Activated CD4-positive, alpha-beta T cell treated with anti-CD3 and anti-CD28 coated beads for 36 hours (primary cell): ENCODE results near the gene IPO11. TPM values are rescaled to one million over a fixed set of nuclear protein-coding genes. Genes with fewer than 3 reads are reported as not detected.

Experiments used
- ATAC-seq: fragments of 200-7000 bp; cut with Tn5 transposase; one replicate; pipeline ENCODE4 v1.10.0; 2021; ENCODE audit warnings: mild to moderate bottlenecking, moderate library complexity
- CTCF ChIA-PET: fragments of 350-600 bp; sonication (Branson Sonifier 250); formaldehyde crosslinking; loops from one replicate; lab custom pipeline; 2021; ENCODE audit warnings: antibody characterized with exemption; lab: Charles Lee
- POLR2A ChIA-PET: fragments of 350-600 bp; sonication (Branson Sonifier 250); formaldehyde crosslinking; loops from one replicate; lab custom pipeline; 2021; ENCODE audit warnings: antibody characterized with exemption, inconsistent platforms; lab: Charles Lee
- DNase-seq: peaks from one replicate; pipeline ENCODE4 v3.0.0-alpha.2; 2020
- H3K27ac Mint-ChIP-seq: one replicate; pipeline ENCODE4 v1.8.0; 2021; ENCODE audit warnings: mixed read lengths
- H3K27me3 Mint-ChIP-seq: one replicate; pipeline ENCODE4 v1.8.0; 2021; ENCODE audit warnings: mixed read lengths
- H3K36me3 Mint-ChIP-seq: one replicate; pipeline ENCODE4 v1.8.0; 2021; ENCODE audit warnings: low read depth, mixed read lengths
- H3K4me1 Mint-ChIP-seq: one replicate; pipeline ENCODE4 v1.8.0; 2021; ENCODE audit warnings: mixed read lengths
- H3K4me3 Mint-ChIP-seq: one replicate; pipeline ENCODE4 v1.8.0; 2021; ENCODE audit warnings: mild to moderate bottlenecking, moderate library complexity, mixed read lengths
- H3K9me3 Mint-ChIP-seq: one replicate; pipeline ENCODE4 v1.8.0; 2021; ENCODE audit warnings: low read depth, mixed read lengths
- intact Hi-C, 2 experiments: fragments of 100-400 bp; cut with DNase I in 1 of 2; cut with micrococcal nuclease in 1 of 2; formaldehyde crosslinking; loops; one replicate each; pipeline versions ENCODE4 v1.14.2 to v1.15.1; 2022 to 2024; cut with DNase I, micrococcal nuclease
- total RNA-seq, 2 experiments: library from RNA; stranded (reverse); gene quantifications; one replicate each; pipeline ENCODE4 v1.2.3, GENCODE V29; 2021

Gene IPO11
- total RNA-seq, 2 experiments from 2014 or later = 57.2 to 69.9 TPM

DNA sequence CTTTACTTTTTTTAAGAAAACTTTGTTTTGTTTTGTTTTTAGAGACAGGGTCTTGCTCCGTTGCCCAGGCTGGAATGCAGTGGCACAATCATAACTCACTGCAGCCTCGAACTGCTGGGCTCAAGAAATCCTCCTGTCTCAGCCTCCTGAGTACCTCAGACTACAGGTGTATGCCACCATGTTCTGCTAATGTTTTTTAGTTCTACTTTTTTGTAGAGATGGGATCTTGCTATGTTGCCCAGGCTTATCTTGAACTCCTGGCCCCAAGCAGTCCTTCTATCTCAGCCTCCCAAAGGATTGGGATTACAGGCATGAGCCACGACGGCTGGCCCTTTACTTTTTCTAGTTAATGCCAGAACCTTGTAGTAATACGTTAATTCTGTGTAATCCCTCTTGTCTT is 36.0 kb downstream of the IPO11 start:
- peaks cover 19% of the 10 kb centered on the region for H3K36me3 Mint-ChIP-seq
- no peaks in the 10 kb centered on the region for H3K27me3 Mint-ChIP-seq
- intact Hi-C loops = no loop called here
- no peaks in the 10 kb centered on the region for H3K4me1 Mint-ChIP-seq
- ChIA-PET CTCF (no interaction called here), POLR2A (interaction anchor here (0.7 kb wide), 1 partner anchor 581 kb away, joined by 3 read pairs; no protein-coding TSS in a partner anchor)
- H3K27ac Mint-ChIP-seq = no peak overlapping the region
- ATAC-seq (no peak), DNase-seq (no peak)
- H3K4me3 Mint-ChIP-seq = no peak overlapping the region
- H3K9me3 Mint-ChIP-seq = no peaks in the 10 kb centered on the region

GRCh38 chr5:62450259-62450658 is 37.7 kb downstream of the IPO11 start:
- DNase-seq = no peak
- Mint-ChIP-seq H3K9me3 (no peaks in the 10 kb centered on the region), H3K4me3 (no peak overlapping the region), H3K27ac (no peak overlapping the region), H3K36me3 (peaks cover 19% of the 10 kb centered on the region), H3K4me1 (no peaks in the 10 kb centered on the region), H3K27me3 (no peaks in the 10 kb centered on the region)
- intact Hi-C loops = no loop called here
- POLR2A ChIA-PET = no interaction called here
- no peak for ATAC-seq
- CTCF ChIA-PET = interaction anchor here (0.9 to 2.5 kb wide), 6 partner anchors 10 to 24 kb away, joined by 3 to 14 read pairs (median 4); no protein-coding TSS in a partner anchor

DNA sequence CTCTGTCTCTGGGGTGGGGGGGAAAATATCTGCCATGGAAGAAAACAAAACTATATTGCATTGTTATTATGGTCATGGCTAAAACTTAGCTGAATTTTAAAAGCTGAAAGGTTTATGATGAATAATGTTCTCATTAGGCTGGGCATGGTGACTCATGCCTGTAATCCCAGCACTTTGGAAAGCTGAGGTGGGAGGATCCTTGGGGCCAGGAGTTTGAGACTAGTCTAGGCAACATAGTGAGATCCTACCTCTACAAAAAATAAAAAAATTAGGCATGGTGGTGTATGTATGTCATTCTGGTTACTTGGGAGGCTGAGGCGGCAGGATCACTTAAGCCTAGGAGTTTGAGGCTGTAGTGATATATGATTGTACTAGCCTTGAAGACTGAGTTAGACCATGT is 44.5 kb downstream of the IPO11 start:
- ATAC-seq = no peak
- ChIA-PET POLR2A (no interaction called here), CTCF (no interaction called here)
- H3K36me3 Mint-ChIP-seq = peaks cover 7% of the 10 kb centered on the region
- intact Hi-C loops = no loop called here
- no peaks in the 10 kb centered on the region for H3K4me1 Mint-ChIP-seq
- no peak overlapping the region for H3K27ac Mint-ChIP-seq
- DNase-seq = no peak
- H3K4me3 Mint-ChIP-seq = no peak overlapping the region
- no peaks in the 10 kb centered on the region for H3K9me3 Mint-ChIP-seq
- no peaks in the 10 kb centered on the region for H3K27me3 Mint-ChIP-seq

DNA sequence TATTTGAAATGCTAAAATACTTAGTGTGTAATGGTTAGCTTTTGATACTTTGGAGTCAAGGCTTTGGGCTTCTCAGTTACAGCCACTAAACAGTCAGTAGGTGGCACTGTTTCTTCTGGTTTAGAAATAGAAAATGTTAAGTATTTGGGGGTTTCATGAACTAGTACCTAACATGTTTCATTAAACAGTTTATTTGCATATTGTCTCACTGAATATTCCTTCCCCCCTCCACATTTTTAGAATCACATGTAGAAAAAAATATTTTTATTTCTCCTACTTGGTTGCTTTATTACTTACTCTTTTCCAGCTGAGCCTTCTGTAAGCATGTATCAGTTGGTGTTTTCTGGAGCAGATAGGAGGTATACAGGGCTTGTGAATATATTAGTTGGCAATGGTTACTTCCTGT is 48.0 kb downstream of the IPO11 start:
- Mint-ChIP-seq H3K27ac (no peak overlapping the region), H3K9me3 (no peaks in the 10 kb centered on the region), H3K36me3 (peaks cover 1% of the 10 kb centered on the region), H3K4me3 (no peak overlapping the region), H3K4me1 (no peaks in the 10 kb centered on the region), H3K27me3 (no peaks in the 10 kb centered on the region)
- ATAC-seq (peak; percentile 61), DNase-seq (no peak)
- ChIA-PET CTCF (interaction anchor here (0.6 to 2.8 kb wide), 30 partner anchors 9 to 318 kb away, joined by 3 to 14 read pairs (median 4); no protein-coding TSS in a partner anchor), POLR2A (interaction anchor here (0.6 kb wide), 1 partner anchor 283 kb away, joined by 3 read pairs; no protein-coding TSS in a partner anchor)
- intact Hi-C loops = loop anchor here (1.0 kb wide), 2 partner anchors 318 to 319 kb away; no protein-coding TSS in a partner anchor

- POLR2A ChIA-PET = no interaction called here
- no peaks in the 10 kb centered on the region for H3K9me3 Mint-ChIP-seq
- intact Hi-C loops = no loop called here
These were observed 49.0 kb downstream of the IPO11 start for GRCh38 chr5:62461561-62461960.

GRCh38 chr5:62465985-62466925 is 53.7 kb downstream of the IPO11 start:
- no peak for DNase-seq
- intact Hi-C loops = no loop called here
- ChIA-PET CTCF (interaction anchor here (1.0 to 2.7 kb wide), 6 partner anchors 10 to 313 kb away, joined by 3 to 11 read pairs (median 4); no protein-coding TSS in a partner anchor), POLR2A (no interaction called here)
- Mint-ChIP-seq H3K4me1 (no peaks in the 10 kb centered on the region), H3K27ac (no peak overlapping the region), H3K27me3 (no peaks in the 10 kb centered on the region), H3K9me3 (no peaks in the 10 kb centered on the region), H3K4me3 (no peak overlapping the region), H3K36me3 (peaks cover 17% of the 10 kb centered on the region)
- ATAC-seq = no peak

More at GRCh38 chr5:62461561-62461960, 49.0 kb downstream of the IPO11 start:
- H3K27ac Mint-ChIP-seq = no peak overlapping the region
- DNase-seq (no peak), ATAC-seq (no peak)
- no peaks in the 10 kb centered on the region for H3K27me3 Mint-ChIP-seq
- CTCF ChIA-PET = interaction anchor here (2.0 to 2.8 kb wide), 3 partner anchors 8 to 317 kb away, joined by 4 to 11 read pairs (median 8); no protein-coding TSS in a partner anchor
- no peaks in the 10 kb centered on the region for H3K4me1 Mint-ChIP-seq
- H3K36me3 Mint-ChIP-seq = peaks cover 1% of the 10 kb centered on the region
- no peak overlapping the region for H3K4me3 Mint-ChIP-seq

- H3K27me3 Mint-ChIP-seq = no peaks in the 10 kb centered on the region
- H3K4me3 Mint-ChIP-seq = no peak overlapping the region
- DNase-seq = no peak
- ATAC-seq = no peak
- peak overlapping the region; percentile 34 for H3K27ac Mint-ChIP-seq
- no peaks in the 10 kb centered on the region for H3K9me3 Mint-ChIP-seq
- H3K4me1 Mint-ChIP-seq = peaks cover 2% of the 10 kb centered on the region
- peaks cover 20% of the 10 kb centered on the region for H3K36me3 Mint-ChIP-seq
- intact Hi-C loops = no loop called here
- ChIA-PET CTCF (interaction anchor here (1.1 to 1.5 kb wide), 2 partner anchors 13 to 14 kb away, joined by 3 to 7 read pairs; no protein-coding TSS in a partner anchor), POLR2A (interaction anchor here (0.5 kb wide), 1 partner anchor 9 kb away, joined by 5 read pairs; no protein-coding TSS in a partner anchor)
These were observed 60.6 kb downstream of the IPO11 start for GRCh38 chr5:62473209-62473608.

DNA sequence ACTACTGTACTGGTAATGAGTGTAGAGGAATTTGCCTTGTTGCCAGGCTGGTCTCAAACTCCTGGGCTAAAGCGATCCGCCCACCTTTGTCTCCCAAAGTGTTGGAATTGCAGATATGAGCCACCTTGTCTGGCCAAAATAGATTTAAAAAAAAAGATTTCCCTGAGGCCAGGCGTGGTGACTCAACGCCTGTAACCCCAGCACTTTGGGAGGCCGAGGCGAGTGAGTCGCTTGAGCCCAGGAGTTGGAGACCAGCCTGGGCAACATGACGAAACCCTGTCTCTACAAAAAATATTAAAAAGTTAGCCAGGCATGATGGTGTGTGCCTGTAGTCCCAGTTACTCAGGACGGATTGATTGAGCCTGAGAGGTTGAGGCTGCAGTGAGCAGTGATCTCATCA is 62.5 kb downstream of the IPO11 start:
- Mint-ChIP-seq H3K27ac (no peak overlapping the region), H3K4me3 (no peak overlapping the region), H3K9me3 (peaks cover 2% of the 10 kb centered on the region), H3K4me1 (peaks cover 2% of the 10 kb centered on the region), H3K27me3 (no peaks in the 10 kb centered on the region), H3K36me3 (peaks cover 22% of the 10 kb centered on the region)
- ChIA-PET POLR2A (no interaction called here), CTCF (interaction anchor here (1.3 kb wide), 1 partner anchor 24 kb away, joined by 4 read pairs; no protein-coding TSS in a partner anchor)
- ATAC-seq = no peak
- intact Hi-C loops = no loop called here
- DNase-seq = no peak

DNA sequence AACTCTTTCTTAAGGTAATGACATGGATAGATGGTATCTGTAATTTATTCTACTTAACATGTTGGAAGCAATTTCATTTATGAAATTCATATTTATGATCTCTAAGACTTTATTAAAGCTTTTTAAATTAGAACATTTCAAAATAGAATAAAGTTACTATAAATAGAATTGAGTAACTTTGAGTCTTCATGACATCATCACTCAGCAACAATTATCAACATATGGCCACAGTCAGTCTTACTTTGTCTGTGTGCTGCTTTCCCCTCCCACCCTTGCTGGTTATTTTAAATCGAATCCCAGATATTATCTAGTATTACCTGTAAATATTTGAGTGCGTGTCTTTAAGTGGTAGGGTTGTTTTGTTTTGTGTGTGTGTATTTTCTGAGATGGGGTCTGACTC is 65.2 kb downstream of the IPO11 start:
- intact Hi-C loops = no loop called here
- H3K27me3 Mint-ChIP-seq = no peaks in the 10 kb centered on the region
- H3K27ac Mint-ChIP-seq = no peak overlapping the region
- peaks cover 35% of the 10 kb centered on the region for H3K36me3 Mint-ChIP-seq
- ChIA-PET CTCF (interaction anchor here (0.6 to 2.4 kb wide), 5 partner anchors 9 to 34 kb away, joined by 3 to 11 read pairs (median 3); no protein-coding TSS in a partner anchor), POLR2A (no interaction called here)
- peaks cover 2% of the 10 kb centered on the region for H3K4me1 Mint-ChIP-seq
- DNase-seq (no peak), ATAC-seq (no peak)
- peaks cover 2% of the 10 kb centered on the region for H3K9me3 Mint-ChIP-seq
- no peak overlapping the region for H3K4me3 Mint-ChIP-seq

DNA sequence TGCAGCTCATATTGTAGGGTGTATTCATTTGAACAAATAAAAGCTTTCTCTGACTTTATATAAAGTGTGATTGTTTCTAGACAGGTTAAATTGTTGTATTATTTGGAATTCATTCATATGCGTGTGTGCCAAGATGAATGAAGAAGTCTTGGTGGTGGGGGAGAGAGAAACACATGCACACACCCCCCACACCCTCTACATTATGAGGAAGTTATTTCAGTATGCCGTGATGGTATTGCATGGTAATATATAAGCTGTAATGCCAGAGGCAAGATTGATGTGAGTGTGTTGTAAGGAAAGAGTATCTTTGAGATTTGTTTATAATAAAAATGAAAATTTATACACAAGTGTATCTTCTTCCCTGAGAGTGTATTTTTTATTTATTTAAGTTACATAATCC is 71.0 kb downstream of the IPO11 start:
- CTCF ChIA-PET = interaction anchor here (0.6 to 2.6 kb wide), 4 partner anchors 13 to 259 kb away, joined by 3 to 6 read pairs (median 4); no protein-coding TSS in a partner anchor

DNA sequence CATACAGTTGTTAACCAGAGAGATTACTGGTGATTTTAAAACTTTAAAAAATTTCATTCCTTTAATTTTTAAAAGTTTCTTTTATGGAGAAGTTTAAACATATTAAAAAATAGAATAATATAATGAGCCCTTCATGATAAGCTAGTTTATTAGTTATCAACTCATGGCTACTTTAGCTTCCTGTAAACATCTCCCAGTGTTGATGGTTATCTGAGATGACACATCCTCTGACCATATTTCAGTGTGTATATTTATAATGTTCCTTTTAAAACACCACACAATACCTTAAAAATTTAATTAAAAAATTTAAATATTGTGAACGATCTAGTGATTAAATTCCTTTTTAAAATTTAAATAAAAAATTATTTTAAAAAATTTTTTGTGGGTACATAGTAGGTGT is 74.1 kb downstream of the IPO11 start:
- intact Hi-C loops = no loop called here
- no peak overlapping the region for H3K27ac Mint-ChIP-seq
- CTCF ChIA-PET = interaction anchor here (0.8 to 1.1 kb wide), 2 partner anchors 9 to 26 kb away, joined by 4 read pairs; no protein-coding TSS in a partner anchor

More for the DNA sequence above, 71.0 kb downstream of the IPO11 start:
- no peak overlapping the region for H3K4me3 Mint-ChIP-seq
- ATAC-seq (no peak), DNase-seq (no peak)
- peaks cover 43% of the 10 kb centered on the region for H3K36me3 Mint-ChIP-seq
- intact Hi-C loops = no loop called here
- H3K27me3 Mint-ChIP-seq = no peaks in the 10 kb centered on the region
- peaks cover 1% of the 10 kb centered on the region for H3K9me3 Mint-ChIP-seq
- no peak overlapping the region for H3K27ac Mint-ChIP-seq
- POLR2A ChIA-PET = no interaction called here
- no peaks in the 10 kb centered on the region for H3K4me1 Mint-ChIP-seq

More for the DNA sequence above, 74.1 kb downstream of the IPO11 start:
- Mint-ChIP-seq H3K9me3 (no peaks in the 10 kb centered on the region), H3K4me3 (no peak overlapping the region), H3K4me1 (no peaks in the 10 kb centered on the region), H3K27me3 (no peaks in the 10 kb centered on the region), H3K36me3 (peaks cover 25% of the 10 kb centered on the region)
- DNase-seq = no peak
- POLR2A ChIA-PET = no interaction called here
- ATAC-seq = no peak
